ENCODE data around the gene RASA1. TPM values are rescaled to one million over a fixed set of nuclear protein-coding genes. Genes with fewer than 3 reads are reported as not detected.
A peak's percentile ranks its signal among the peaks of the same experiment; 100 is the strongest.
"Not testable (repeated sequence)": the region's sequence is repeated elsewhere in the genome, so short reads cannot be mapped to it uniquely, and the experiment has no call there.

The RASA1 gene
- polyA plus RNA-seq, 3 donors: 2.1 to 20.1 (median 4.0) TPM

- WGBS (ENCODE audit: insufficient coverage): 0% methylated on average over 1 of the region's 4 CpGs
- Histone ChIP-seq H3K79me2 (ENCODE audit: insufficient read depth, low read length) (peaks cover 60% of the 10 kb centered on the region), H3K36me3 (replicated peaks in 1 of 2; ENCODE audit: control insufficient read depth in 1 of 2, insufficient read depth in 2 of 2, low read length in 2 of 2) (no peaks in the 10 kb centered on the region), H3K4me2 (replicated peaks; ENCODE audit: extremely low read depth, low read length, poor library complexity, severe bottlenecking) (peak overlapping the region; percentile 70), H3K9me3 (replicated peaks in 1 of 2; ENCODE audit: control insufficient read depth in 1 of 2, insufficient read depth in 1 of 2, low read length in 2 of 2) (no peaks in the 10 kb centered on the region), H3K4me3 (replicated peaks in 1 of 3; ENCODE audit: low read depth in 2 of 3, low read length in 3 of 3) (peak overlapping the region; percentile 46 to 88 (median 80)), H2AFZ (ENCODE audit: insufficient read depth, low read depth, low read length, poor library complexity, severe bottlenecking) (peak overlapping the region; percentile 86), H3K27me3 (ENCODE audit: control insufficient read depth in 2 of 2, insufficient read depth in 2 of 2, low read length in 2 of 2) (no peaks in the 10 kb centered on the region), H3K27ac (ENCODE audit: low read depth in 1 of 2, low read length in 2 of 2) (peak overlapping the region; percentile 78 to 85), H3K9ac (ENCODE audit: insufficient read depth, low read length, poor library complexity, severe bottlenecking) (peak overlapping the region; percentile 76), H4K20me1 (ENCODE audit: insufficient read depth, low read length) (peaks cover 51% of the 10 kb centered on the region), H3K4me1 (ENCODE audit: control insufficient read depth in 1 of 2, insufficient read depth in 2 of 2, low read length in 2 of 2) (peaks cover 14 to 26% of the 10 kb centered on the region in 2 donors)
- intact Hi-C loops (cut with micrococcal nuclease): loop anchor here (10.0 kb wide), 1 partner anchor 146 kb away; the partner anchor contains the start of gene CCNH (in 2 of the 2)
- Mint-ChIP-seq H3K4me1 (peaks cover 24% of the 10 kb centered on the region), H3K36me3 (peaks cover 2 to 17% of the 10 kb centered on the region in 2 donors), H3K9me3 (no peaks in the 10 kb centered on the region), H3K4me3 (peak overlapping the region; percentile 97 to 100), H3K27me3 (ENCODE audit: low read depth in 3 of 3) (peaks cover 0 to 1% (median 0%) of the 10 kb centered on the region in 3 donors), H3K27ac (peak overlapping the region in 5 of 7 donors; percentile 87 to 98 (median 95))
- no peak for TF ChIP-seq CTCF (IDR thresholded peaks at IDR 0.05)
- DNase-seq: peak in 1 of 3 donors; percentile 13
Observed at GRCh38 chr5:87268970-87269377, 1.3 kb downstream of the RASA1 start.

- peaks cover 14 to 26% of the 10 kb centered on the region in 2 donors for H3K4me1 ChIP-seq (ENCODE audit: control insufficient read depth in 1 of 2, insufficient read depth in 2 of 2, low read length in 2 of 2)
- H3K9ac ChIP-seq (ENCODE audit: insufficient read depth, low read length, poor library complexity, severe bottlenecking); intact Hi-C loops (cut with micrococcal nuclease); H3K4me3 ChIP-seq (replicated peaks in 1 of 3; ENCODE audit: low read depth in 2 of 3, low read length in 3 of 3); H3K9me3 Mint-ChIP-seq; H3K4me3 Mint-ChIP-seq; H3K27ac ChIP-seq (ENCODE audit: low read depth in 1 of 2, low read length in 2 of 2); H3K4me2 ChIP-seq (replicated peaks; ENCODE audit: extremely low read depth, low read length, poor library complexity, severe bottlenecking); H3K9me3 ChIP-seq (replicated peaks in 1 of 2; ENCODE audit: control insufficient read depth in 1 of 2, insufficient read depth in 1 of 2, low read length in 2 of 2); H3K36me3 ChIP-seq (replicated peaks in 1 of 2; ENCODE audit: control insufficient read depth in 1 of 2, insufficient read depth in 2 of 2, low read length in 2 of 2); H3K27me3 ChIP-seq (ENCODE audit: control insufficient read depth in 2 of 2, insufficient read depth in 2 of 2, low read length in 2 of 2); H2AFZ ChIP-seq (ENCODE audit: insufficient read depth, low read depth, low read length, poor library complexity, severe bottlenecking); H3K27me3 Mint-ChIP-seq (ENCODE audit: low read depth in 3 of 3); DNase-seq: not testable (repeated sequence)
- H4K20me1 ChIP-seq (ENCODE audit: insufficient read depth, low read length): peaks cover 71% of the 10 kb centered on the region
- 100% methylated on average over 5 of the region's 17 CpGs for WGBS (ENCODE audit: insufficient coverage)
- H3K27ac Mint-ChIP-seq: peak overlapping the region in 1 of 7 donors; percentile 78
- peaks cover 33% of the 10 kb centered on the region for H3K4me1 Mint-ChIP-seq
- peaks cover 5 to 17% of the 10 kb centered on the region in 2 donors for H3K36me3 Mint-ChIP-seq
- peaks cover 79% of the 10 kb centered on the region for H3K79me2 ChIP-seq (ENCODE audit: insufficient read depth, low read length)
Observed at GRCh38 chr5:87270888-87271287, 3.2 kb downstream of the RASA1 start.
